Measurements from ENCODE around the gene MYCBPAP.

Gene MYCBPAP

DNA sequence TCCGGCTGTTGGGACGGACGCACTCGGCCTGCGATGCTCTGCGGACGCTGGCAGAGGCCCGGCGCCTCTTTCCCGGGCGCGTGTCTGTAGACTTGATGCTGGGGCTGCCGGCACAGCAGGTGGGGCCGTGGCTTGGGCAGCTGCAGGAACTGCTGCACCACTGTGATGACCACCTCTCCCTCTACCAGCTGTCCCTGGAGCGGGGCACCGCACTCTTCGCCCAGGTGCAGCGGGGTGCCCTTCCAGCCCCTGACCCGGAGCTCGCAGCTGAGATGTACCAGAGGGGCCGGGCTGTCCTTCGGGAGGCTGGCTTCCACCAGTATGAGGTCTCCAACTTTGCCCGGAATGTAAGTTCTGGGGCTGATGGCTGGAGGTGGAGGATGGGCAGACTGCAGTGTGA lies 26.1 kb upstream of the MYCBPAP start:
- TF ChIP-seq, protein P1, sequence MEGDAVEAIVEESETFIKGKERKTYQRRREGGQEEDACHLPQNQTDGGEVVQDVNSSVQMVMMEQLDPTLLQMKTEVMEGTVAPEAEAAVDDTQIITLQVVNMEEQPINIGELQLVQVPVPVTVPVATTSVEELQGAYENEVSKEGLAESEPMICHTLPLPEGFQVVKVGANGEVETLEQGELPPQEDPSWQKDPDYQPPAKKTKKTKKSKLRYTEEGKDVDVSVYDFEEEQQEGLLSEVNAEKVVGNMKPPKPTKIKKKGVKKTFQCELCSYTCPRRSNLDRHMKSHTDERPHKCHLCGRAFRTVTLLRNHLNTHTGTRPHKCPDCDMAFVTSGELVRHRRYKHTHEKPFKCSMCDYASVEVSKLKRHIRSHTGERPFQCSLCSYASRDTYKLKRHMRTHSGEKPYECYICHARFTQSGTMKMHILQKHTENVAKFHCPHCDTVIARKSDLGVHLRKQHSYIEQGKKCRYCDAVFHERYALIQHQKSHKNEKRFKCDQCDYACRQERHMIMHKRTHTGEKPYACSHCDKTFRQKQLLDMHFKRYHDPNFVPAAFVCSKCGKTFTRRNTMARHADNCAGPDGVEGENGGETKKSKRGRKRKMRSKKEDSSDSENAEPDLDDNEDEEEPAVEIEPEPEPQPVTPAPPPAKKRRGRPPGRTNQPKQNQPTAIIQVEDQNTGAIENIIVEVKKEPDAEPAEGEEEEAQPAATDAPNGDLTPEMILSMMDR (IDR thresholded peaks at IDR 0.05; ENCODE audit: insufficient read depth, low read length, poor library complexity, severe bottlenecking), result no peak
- peaks cover 6% of the 10 kb centered on the region for H3K36me3 ChIP-seq (ENCODE audit: control insufficient read depth, insufficient read depth, low read length)
- no peak overlapping the region for H3K4me3 ChIP-seq (replicated peaks; ENCODE audit: low read depth, low read length)
- no peaks in the 10 kb centered on the region for H3K27me3 ChIP-seq (replicated peaks; ENCODE audit: control insufficient read depth, insufficient read depth, low read length)
- no peak for DNase-seq (ENCODE audit: extremely low read depth, insufficient read length)

DNA sequence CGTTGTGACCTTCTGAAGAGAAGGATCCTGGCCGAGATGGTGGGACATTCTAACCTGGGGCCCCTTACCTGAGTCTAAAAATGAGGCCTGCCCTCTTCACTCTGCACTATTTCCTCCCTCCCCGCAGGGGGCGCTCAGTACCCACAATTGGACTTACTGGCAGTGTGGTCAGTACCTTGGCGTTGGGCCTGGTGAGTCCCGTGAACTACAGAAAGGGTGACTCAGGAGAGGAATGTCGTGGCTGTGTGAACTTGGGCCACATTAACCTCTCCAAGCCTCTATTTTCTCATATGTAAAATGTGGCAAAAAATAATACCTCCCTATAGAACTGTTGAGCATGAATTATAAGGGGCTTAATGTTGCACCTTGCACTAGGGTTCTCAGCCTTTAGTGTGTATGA lies 25.7 kb upstream of the MYCBPAP start:
- H3K4me3 ChIP-seq (replicated peaks; ENCODE audit: low read depth, low read length), result no peak overlapping the region
- TF ChIP-seq, protein P1 (IDR thresholded peaks at IDR 0.05; ENCODE audit: insufficient read depth, low read length, poor library complexity, severe bottlenecking), result peak; percentile 91
- DNase-seq (ENCODE audit: extremely low read depth, insufficient read length), result peak; percentile 56
- H3K36me3 ChIP-seq (ENCODE audit: control insufficient read depth, insufficient read depth, low read length), result peaks cover 6% of the 10 kb centered on the region
- H3K27me3 ChIP-seq (replicated peaks; ENCODE audit: control insufficient read depth, insufficient read depth, low read length), result no peaks in the 10 kb centered on the region

DNA sequence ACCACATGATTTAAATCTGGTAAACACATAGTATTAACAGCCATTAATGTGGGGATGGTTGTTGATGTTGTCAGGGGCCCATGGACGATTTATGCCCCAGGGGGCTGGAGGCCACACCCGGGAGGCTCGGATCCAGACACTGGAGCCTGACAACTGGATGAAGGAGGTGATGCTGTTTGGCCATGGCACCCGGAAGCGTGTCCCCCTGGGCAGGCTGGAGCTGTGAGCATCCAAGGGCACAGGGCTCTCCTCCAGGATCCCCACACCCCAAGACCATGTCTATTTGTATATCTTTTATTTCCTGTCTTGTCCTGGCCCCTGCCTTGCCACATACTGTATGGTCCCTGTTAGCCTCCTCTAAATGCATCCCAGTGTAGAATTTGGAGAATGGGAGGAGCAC lies 25.0 kb upstream of the MYCBPAP start:
- no peaks in the 10 kb centered on the region for H3K27me3 ChIP-seq (replicated peaks; ENCODE audit: control insufficient read depth, insufficient read depth, low read length)
- TF ChIP-seq, protein P1 (IDR thresholded peaks at IDR 0.05; ENCODE audit: insufficient read depth, low read length, poor library complexity, severe bottlenecking), result no peak
- H3K36me3 ChIP-seq (ENCODE audit: control insufficient read depth, insufficient read depth, low read length), result peaks cover 6% of the 10 kb centered on the region
- no peak overlapping the region for H3K4me3 ChIP-seq (replicated peaks; ENCODE audit: low read depth, low read length)
- no peak for DNase-seq (ENCODE audit: extremely low read depth, insufficient read length)

DNA sequence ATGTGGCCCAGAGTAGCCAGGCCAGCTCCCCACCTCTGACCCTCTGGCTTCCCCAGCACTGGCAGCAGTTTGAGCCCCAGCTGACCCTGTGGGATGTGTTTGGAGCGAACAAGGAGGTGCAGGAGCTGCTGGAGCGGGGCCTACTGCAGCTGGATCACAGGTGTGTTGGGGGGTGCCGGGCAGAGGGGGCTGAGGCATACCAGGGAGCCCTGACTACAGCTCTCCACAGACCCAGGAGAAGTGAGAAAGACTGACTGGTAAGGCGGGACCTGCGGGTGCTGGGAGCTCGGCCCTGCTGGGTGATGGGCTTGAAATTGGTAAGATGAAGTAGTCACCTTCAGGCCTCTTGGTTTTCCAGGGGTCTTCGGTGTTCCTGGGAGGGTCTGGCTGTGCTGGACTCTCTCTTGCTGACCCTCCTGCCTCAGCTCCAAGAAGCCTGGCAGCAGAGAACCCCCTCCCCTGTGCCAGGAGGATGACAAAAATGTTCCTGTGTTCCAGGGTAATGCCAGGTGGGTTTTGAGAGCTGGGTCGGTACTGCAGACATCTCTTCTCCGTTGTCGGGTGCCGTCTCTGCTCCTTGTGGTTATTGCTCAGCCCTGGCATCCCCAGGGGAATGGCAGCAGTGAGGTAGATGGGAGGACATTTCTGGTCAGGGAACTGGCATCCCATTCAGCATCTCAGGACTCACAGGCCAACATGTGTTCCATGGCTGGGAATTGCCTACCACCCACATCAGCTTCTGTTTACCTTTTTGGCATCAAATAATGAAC lies 23.7 kb upstream of the MYCBPAP start:
- H3K4me3 ChIP-seq (replicated peaks; ENCODE audit: low read depth, low read length), result no peak overlapping the region
- H3K36me3 ChIP-seq (ENCODE audit: control insufficient read depth, insufficient read depth, low read length), result peaks cover 6% of the 10 kb centered on the region
- DNase-seq (ENCODE audit: extremely low read depth, insufficient read length), result no peak
- no peaks in the 10 kb centered on the region for H3K27me3 ChIP-seq (replicated peaks; ENCODE audit: control insufficient read depth, insufficient read depth, low read length)
- TF ChIP-seq, protein P1 (IDR thresholded peaks at IDR 0.05; ENCODE audit: insufficient read depth, low read length, poor library complexity, severe bottlenecking), result no peak

DNA sequence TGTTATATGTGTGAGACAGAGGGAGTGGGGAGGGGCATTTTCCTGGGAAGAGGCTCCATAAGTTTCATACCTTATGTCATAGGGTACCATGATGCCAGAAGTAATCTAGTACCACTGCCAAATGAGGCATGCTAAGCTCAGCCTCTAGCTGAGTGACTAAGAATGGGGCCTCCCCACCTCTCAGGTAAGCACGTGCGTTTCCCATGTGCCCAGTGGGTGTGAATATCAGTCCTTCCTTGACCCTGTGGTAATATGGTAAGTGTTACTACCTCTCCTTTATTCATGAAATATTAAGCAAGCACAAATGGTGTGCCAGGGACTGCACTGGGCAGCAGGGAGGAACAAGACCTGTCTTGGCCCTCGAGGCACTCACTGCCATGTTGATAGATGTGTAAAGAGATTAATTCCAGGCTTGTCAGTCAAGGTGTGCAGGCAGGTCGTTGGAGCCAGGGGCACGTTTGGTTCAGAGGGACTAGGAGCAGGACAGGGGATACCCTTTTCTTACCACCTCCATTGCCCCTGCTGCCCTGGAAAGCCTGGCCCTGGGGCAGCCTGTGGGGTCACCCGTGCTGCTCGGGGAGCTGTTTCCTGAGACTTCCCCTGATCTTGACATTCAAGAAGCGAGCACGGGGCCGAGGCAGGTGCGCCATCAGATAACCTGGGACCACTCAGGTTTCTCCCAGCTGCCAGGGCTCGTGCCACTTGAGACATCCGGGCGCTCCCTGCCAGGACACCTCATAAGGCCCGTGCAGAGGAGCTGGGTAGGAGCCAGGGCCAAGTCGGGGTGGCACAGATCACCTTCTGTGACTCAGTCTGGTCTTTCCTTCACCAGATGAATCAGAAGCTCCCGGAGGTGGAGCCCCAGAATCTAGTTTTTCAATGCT lies 20.8 kb upstream of the MYCBPAP start:
- TF ChIP-seq, protein P1 (IDR thresholded peaks at IDR 0.05; ENCODE audit: insufficient read depth, low read length, poor library complexity, severe bottlenecking), result no peak
- DNase-seq (ENCODE audit: extremely low read depth, insufficient read length), result no peak
- Histone ChIP-seq H3K27me3 (replicated peaks; ENCODE audit: control insufficient read depth, insufficient read depth, low read length) (no peaks in the 10 kb centered on the region), H3K4me3 (replicated peaks; ENCODE audit: low read depth, low read length) (no peak overlapping the region), H3K36me3 (ENCODE audit: control insufficient read depth, insufficient read depth, low read length) (peaks cover 6% of the 10 kb centered on the region)

Data from GM06990 (cell line).